ENCODE measurements around the gene APBA1.

APBA1 gene

GRCh38 chr9:69502671-69503301, 169.4 kb downstream of the APBA1 start:
- TF ChIP-seq ZC3H10 (CRISPR knock-in tag; IDR thresholded peaks at IDR 0.05) (no peak), ZNF565 (CRISPR knock-in tag; conservative IDR thresholded peaks at IDR 0.05; ENCODE audit: low read depth) (no peak), PATZ1 (CRISPR knock-in tag; IDR thresholded peaks at IDR 0.05; ENCODE audit: borderline replicate concordance) (no peak), ARNTL (CRISPR knock-in tag; IDR thresholded peaks at IDR 0.05; ENCODE audit: borderline replicate concordance, low read depth) (no peak), ESRRG (CRISPR knock-in tag; IDR thresholded peaks at IDR 0.05) (no peak), BACH2 (CRISPR knock-in tag; IDR thresholded peaks at IDR 0.05; ENCODE audit: borderline replicate concordance) (no peak), ISL1 (CRISPR knock-in tag; IDR thresholded peaks at IDR 0.05) (no peak), ZNF8 (CRISPR knock-in tag; IDR thresholded peaks at IDR 0.05) (no peak), ZNF70 (CRISPR knock-in tag; IDR thresholded peaks at IDR 0.05) (no peak)
- ATAC-seq = peak; percentile 84

- no peak for TF ChIP-seq POU6F1 (CRISPR knock-in tag; IDR thresholded peaks at IDR 0.05; ENCODE audit: borderline replicate concordance, low read depth)
- no peak for TF ChIP-seq OSR1 (CRISPR knock-in tag; IDR thresholded peaks at IDR 0.05)
- TF ChIP-seq TOX (CRISPR knock-in tag; IDR thresholded peaks at IDR 0.05; ENCODE audit: borderline replicate concordance) = no peak
- TF ChIP-seq, protein P1, sequence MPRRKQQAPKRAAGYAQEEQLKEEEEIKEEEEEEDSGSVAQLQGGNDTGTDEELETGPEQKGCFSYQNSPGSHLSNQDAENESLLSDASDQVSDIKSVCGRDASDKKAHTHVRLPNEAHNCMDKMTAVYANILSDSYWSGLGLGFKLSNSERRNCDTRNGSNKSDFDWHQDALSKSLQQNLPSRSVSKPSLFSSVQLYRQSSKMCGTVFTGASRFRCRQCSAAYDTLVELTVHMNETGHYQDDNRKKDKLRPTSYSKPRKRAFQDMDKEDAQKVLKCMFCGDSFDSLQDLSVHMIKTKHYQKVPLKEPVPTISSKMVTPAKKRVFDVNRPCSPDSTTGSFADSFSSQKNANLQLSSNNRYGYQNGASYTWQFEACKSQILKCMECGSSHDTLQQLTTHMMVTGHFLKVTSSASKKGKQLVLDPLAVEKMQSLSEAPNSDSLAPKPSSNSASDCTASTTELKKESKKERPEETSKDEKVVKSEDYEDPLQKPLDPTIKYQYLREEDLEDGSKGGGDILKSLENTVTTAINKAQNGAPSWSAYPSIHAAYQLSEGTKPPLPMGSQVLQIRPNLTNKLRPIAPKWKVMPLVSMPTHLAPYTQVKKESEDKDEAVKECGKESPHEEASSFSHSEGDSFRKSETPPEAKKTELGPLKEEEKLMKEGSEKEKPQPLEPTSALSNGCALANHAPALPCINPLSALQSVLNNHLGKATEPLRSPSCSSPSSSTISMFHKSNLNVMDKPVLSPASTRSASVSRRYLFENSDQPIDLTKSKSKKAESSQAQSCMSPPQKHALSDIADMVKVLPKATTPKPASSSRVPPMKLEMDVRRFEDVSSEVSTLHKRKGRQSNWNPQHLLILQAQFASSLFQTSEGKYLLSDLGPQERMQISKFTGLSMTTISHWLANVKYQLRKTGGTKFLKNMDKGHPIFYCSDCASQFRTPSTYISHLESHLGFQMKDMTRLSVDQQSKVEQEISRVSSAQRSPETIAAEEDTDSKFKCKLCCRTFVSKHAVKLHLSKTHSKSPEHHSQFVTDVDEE (CRISPR knock-in tag; IDR thresholded peaks at IDR 0.05) = no peak
- no peak for TF ChIP-seq ESRRG (CRISPR knock-in tag; IDR thresholded peaks at IDR 0.05)
- no peak for TF ChIP-seq BACH2 (CRISPR knock-in tag; IDR thresholded peaks at IDR 0.05; ENCODE audit: borderline replicate concordance)
- no peak for TF ChIP-seq ARNTL (CRISPR knock-in tag; IDR thresholded peaks at IDR 0.05; ENCODE audit: borderline replicate concordance, low read depth)
- no peak for TF ChIP-seq GLIS3 (CRISPR knock-in tag; IDR thresholded peaks at IDR 0.05)
- TF ChIP-seq, protein P2, sequence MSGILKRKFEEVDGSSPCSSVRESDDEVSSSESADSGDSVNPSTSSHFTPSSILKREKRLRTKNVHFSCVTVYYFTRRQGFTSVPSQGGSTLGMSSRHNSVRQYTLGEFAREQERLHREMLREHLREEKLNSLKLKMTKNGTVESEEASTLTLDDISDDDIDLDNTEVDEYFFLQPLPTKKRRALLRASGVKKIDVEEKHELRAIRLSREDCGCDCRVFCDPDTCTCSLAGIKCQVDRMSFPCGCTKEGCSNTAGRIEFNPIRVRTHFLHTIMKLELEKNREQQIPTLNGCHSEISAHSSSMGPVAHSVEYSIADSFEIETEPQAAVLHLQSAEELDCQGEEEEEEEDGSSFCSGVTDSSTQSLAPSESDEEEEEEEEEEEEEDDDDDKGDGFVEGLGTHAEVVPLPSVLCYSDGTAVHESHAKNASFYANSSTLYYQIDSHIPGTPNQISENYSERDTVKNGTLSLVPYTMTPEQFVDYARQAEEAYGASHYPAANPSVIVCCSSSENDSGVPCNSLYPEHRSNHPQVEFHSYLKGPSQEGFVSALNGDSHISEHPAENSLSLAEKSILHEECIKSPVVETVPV (CRISPR knock-in tag; IDR thresholded peaks at IDR 0.05) = no peak
- no peak for TF ChIP-seq ZNF70 (CRISPR knock-in tag; IDR thresholded peaks at IDR 0.05)
- no peak for ATAC-seq
These were observed 171.3 kb downstream of the APBA1 start for GRCh38 chr9:69500896-69501295.

- no peak for ATAC-seq
- TF ChIP-seq ZC3H10 (CRISPR knock-in tag; IDR thresholded peaks at IDR 0.05) (no peak), POU6F1 (CRISPR knock-in tag; IDR thresholded peaks at IDR 0.05; ENCODE audit: borderline replicate concordance, low read depth) (no peak), ZNF70 (CRISPR knock-in tag; IDR thresholded peaks at IDR 0.05) (no peak), ZNF8 (CRISPR knock-in tag; IDR thresholded peaks at IDR 0.05) (no peak), TOX (CRISPR knock-in tag; IDR thresholded peaks at IDR 0.05; ENCODE audit: borderline replicate concordance) (no peak), TCF4 (CRISPR knock-in tag; IDR thresholded peaks at IDR 0.05; ENCODE audit: borderline replicate concordance) (no peak), ZFP3 (CRISPR knock-in tag; IDR thresholded peaks at IDR 0.05) (no peak), ZNF565 (CRISPR knock-in tag; conservative IDR thresholded peaks at IDR 0.05; ENCODE audit: low read depth) (no peak), BACH2 (CRISPR knock-in tag; IDR thresholded peaks at IDR 0.05; ENCODE audit: borderline replicate concordance) (no peak), SNAI2 (CRISPR knock-in tag; IDR thresholded peaks at IDR 0.05) (no peak), PPARA (CRISPR knock-in tag; IDR thresholded peaks at IDR 0.05; ENCODE audit: borderline replicate concordance) (no peak), CSDC2 (CRISPR knock-in tag; IDR thresholded peaks at IDR 0.05) (no peak)
These were observed 172.2 kb downstream of the APBA1 start for GRCh38 chr9:69499959-69500358.

Data from SK-N-SH treated with all-trans-retinoic acid at 6 μM for 48 hours (cell line).